Glutamatergic neuron (in vitro differentiated cells): ENCODE data around the gene FMC1. TPM values are rescaled to one million over a fixed set of nuclear protein-coding genes. Genes with fewer than 3 reads are reported as not detected.
"Not testable (repeated sequence)": the region's sequence is repeated elsewhere in the genome, so short reads cannot be mapped to it uniquely, and the experiment has no call there.

Experiments
- DNase-seq: peaks from one replicate; pipeline ENCODE4 v3.0.0; 2022
- H3K27ac Mint-ChIP-seq: one replicate; pipeline ENCODE4 v1.8.0; 2020; ENCODE audit warnings: mild to moderate bottlenecking, mixed read lengths, inconsistent platforms; ENCODE audit not compliant: unreplicated experiment
- H3K27me3 Mint-ChIP-seq: one replicate; pipeline ENCODE4 v1.8.0; 2020; ENCODE audit warnings: mild to moderate bottlenecking, moderate library complexity, mixed read lengths, inconsistent platforms; ENCODE audit not compliant: unreplicated experiment
- H3K36me3 Mint-ChIP-seq: one replicate; pipeline ENCODE4 v1.8.0; 2020; ENCODE audit warnings: mild to moderate bottlenecking, mixed read lengths, inconsistent platforms; ENCODE audit not compliant: unreplicated experiment
- H3K4me1 Mint-ChIP-seq: one replicate; pipeline ENCODE4 v1.8.0; 2020; ENCODE audit warnings: mild to moderate bottlenecking, low read depth, mixed read lengths, inconsistent platforms; ENCODE audit not compliant: unreplicated experiment
- H3K4me3 Mint-ChIP-seq: one replicate; pipeline ENCODE4 v1.8.0; 2020; ENCODE audit warnings: mild to moderate bottlenecking, mixed read lengths, inconsistent platforms; ENCODE audit not compliant: unreplicated experiment
- H3K9me3 Mint-ChIP-seq: one replicate; pipeline ENCODE4 v1.8.0; 2020; ENCODE audit warnings: mild to moderate bottlenecking, moderate library complexity, mixed read lengths, inconsistent platforms; ENCODE audit not compliant: unreplicated experiment
- CTCF ChIP-seq: fragments of 200-600 bp; sonication (generic); IDR thresholded peaks from one replicate; pipeline ENCODE4 v1.5.0; 2021; ENCODE audit not compliant: partially characterized antibody, unreplicated experiment
- total RNA-seq: library from RNA; stranded (reverse); fragmentation: NEBNext Ultra II Directional; extraction: Animal tissue kit (Norgen Biotek cat#: 25700); gene quantifications from one replicate; pipeline ENCODE4 v1.2.1, GENCODE V29; 2021; ENCODE audit not compliant: unreplicated experiment

The FMC1 gene
- total RNA-seq, 1 donor from 2014 or later = 40.1 TPM

GRCh38 chr7:139354729-139355128 is 13.6 kb downstream of the FMC1 start:
- Mint-ChIP-seq H3K4me3 (no peak overlapping the region), H3K4me1 (no peaks in the 10 kb centered on the region), H3K27me3 (peaks cover 3% of the 10 kb centered on the region), H3K36me3 (no peaks in the 10 kb centered on the region), H3K9me3 (peaks cover 6% of the 10 kb centered on the region), H3K27ac (no peak overlapping the region)
- no peak for DNase-seq
- no peak for TF ChIP-seq CTCF

GRCh38 chr7:139355320-139355719 is 14.2 kb downstream of the FMC1 start:
- no peak overlapping the region for H3K4me3 Mint-ChIP-seq

GRCh38 chr7:139357729-139358506 is 16.8 kb downstream of the FMC1 start:
- not testable (repeated sequence) for H3K27ac Mint-ChIP-seq, H3K27me3 Mint-ChIP-seq, H3K4me1 Mint-ChIP-seq, H3K36me3 Mint-ChIP-seq, DNase-seq
- Mint-ChIP-seq H3K9me3 (peaks cover 14% of the 10 kb centered on the region), H3K4me3 (peak overlapping the region; percentile 95)

More at GRCh38 chr7:139355320-139355719, 14.2 kb downstream of the FMC1 start:
- Mint-ChIP-seq H3K27me3 (peaks cover 3% of the 10 kb centered on the region), H3K36me3 (no peaks in the 10 kb centered on the region), H3K27ac (no peak overlapping the region), H3K4me1 (no peaks in the 10 kb centered on the region), H3K9me3 (peaks cover 7% of the 10 kb centered on the region)
- TF ChIP-seq CTCF = no peak
- DNase-seq = no peak

- Mint-ChIP-seq H3K36me3 (no peaks in the 10 kb centered on the region), H3K9me3 (peaks cover 14% of the 10 kb centered on the region), H3K27ac (peak overlapping the region; percentile 95), H3K27me3 (peaks cover 9% of the 10 kb centered on the region), H3K4me3 (peak overlapping the region; percentile 95), H3K4me1 (peaks cover 10% of the 10 kb centered on the region)
- TF ChIP-seq CTCF = no peak
- no peak for DNase-seq
Observed at GRCh38 chr7:139358541-139359365, 17.6 kb downstream of the FMC1 start.

- peaks cover 14% of the 10 kb centered on the region for H3K9me3 Mint-ChIP-seq
- H3K27ac Mint-ChIP-seq = peak within 1 kb of the TSS; percentile 98
- peaks cover 10% of the 10 kb centered on the region for H3K4me1 Mint-ChIP-seq
- H3K27me3 Mint-ChIP-seq = peaks cover 9% of the 10 kb centered on the region
- H3K4me3 Mint-ChIP-seq = peak within 1 kb of the TSS; percentile 95
- no peaks in the 10 kb centered on the region for H3K36me3 Mint-ChIP-seq
- peak; percentile 100 for DNase-seq
- TF ChIP-seq CTCF = no peak
Observed at GRCh38 chr7:139359366-139360209, 18.5 kb downstream of the FMC1 start, which contains the start of gene LUC7L2. Gene LUC7L2 (plus strand): TSS chr7:139359894. CDS start chr7:139360262, 368 bp downstream.
